ENCODE measurements around the gene SIRT6. TPM values are rescaled to one million over a fixed set of nuclear protein-coding genes. Genes with fewer than 3 reads are reported as not detected.
"Not testable (repeated sequence)": the region's sequence is repeated elsewhere in the genome, so short reads cannot be mapped to it uniquely, and the experiment has no call there.

Gene SIRT6
- total and polyA plus RNA-seq, 10 donors, result 15.9 to 39.8 (median 29.9) TPM

- intact Hi-C loops (cut with DNase I; ENCODE audit: low total_unique reads), result loop anchor here (5.0 kb wide), 1 partner anchor 151 kb away; the partner anchor contains the start of gene EEF2
- TF ChIP-seq CTCF (IDR thresholded peaks at IDR 0.05 in 8 of 11, conservative IDR thresholded peaks at IDR 0.05 in 3 of 11), result no peak
- no peak for TF ChIP-seq POLR2AphosphoS5 (IDR thresholded peaks at IDR 0.05)
- no peak for TF ChIP-seq POLR2A (IDR thresholded peaks at IDR 0.05)
- H3K36me3 ChIP-seq, result no peaks in the 10 kb centered on the region
- WGBS, 5 donors, result 76 to 94% (median 87%) methylated on average over 5 of the region's 5 CpGs
- DNase-seq, result no peak
- no peak overlapping the region for H3K4me3 ChIP-seq
- no peaks in the 10 kb centered on the region for H3K27me3 ChIP-seq (replicated peaks in 1 of 7)
- no peaks in the 10 kb centered on the region for H3K9me3 ChIP-seq
- H3K4me1 ChIP-seq, result peaks cover 6 to 17% (median 11%) of the 10 kb centered on the region in 6 donors
- no peak overlapping the region for H3K27ac ChIP-seq
Observed at GRCh38 chr19:4138445-4138844, 43.9 kb downstream of the SIRT6 start.

DNA sequence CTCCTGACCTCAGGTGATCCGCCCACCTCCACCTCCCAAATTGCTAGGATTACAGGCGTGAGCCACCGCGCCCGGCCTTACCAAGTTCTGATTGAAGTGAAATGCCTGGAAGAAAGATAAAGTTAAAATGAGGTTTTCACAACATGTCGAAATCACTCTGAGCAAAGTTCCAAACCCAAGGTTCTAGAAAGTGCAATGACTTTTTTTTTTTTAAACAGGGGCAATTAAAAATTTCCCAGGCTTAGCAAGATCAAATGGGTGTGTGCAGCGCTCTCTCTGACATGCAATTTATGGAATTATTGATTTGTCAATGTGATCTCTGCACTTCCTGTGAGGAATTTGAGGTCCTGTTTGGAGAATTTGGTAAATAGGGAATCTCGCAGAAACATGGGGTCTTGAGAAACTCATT, 45.7 kb downstream of the SIRT6 start:
- no peak for DNase-seq
- peaks cover 6 to 17% (median 11%) of the 10 kb centered on the region in 6 donors for H3K4me1 ChIP-seq
- intact Hi-C loops (cut with DNase I; ENCODE audit: low total_unique reads), result loop anchor here (5.0 kb wide), 1 partner anchor 149 kb away; the partner anchor contains the start of gene EEF2
- no peak overlapping the region for H3K4me3 ChIP-seq
- TF ChIP-seq POLR2AphosphoS5 (IDR thresholded peaks at IDR 0.05) (no peak), CTCF (IDR thresholded peaks at IDR 0.05 in 8 of 11, conservative IDR thresholded peaks at IDR 0.05 in 3 of 11) (no peak), POLR2A (IDR thresholded peaks at IDR 0.05) (no peak)
- H3K9me3 ChIP-seq, result no peaks in the 10 kb centered on the region
- 83 to 93% (median 88%) methylated on average over 8 of the region's 8 CpGs for WGBS, 5 donors
- no peaks in the 10 kb centered on the region for H3K36me3 ChIP-seq
- H3K27me3 ChIP-seq (replicated peaks in 1 of 7), result no peaks in the 10 kb centered on the region
- H3K27ac ChIP-seq, result no peak overlapping the region

DNA sequence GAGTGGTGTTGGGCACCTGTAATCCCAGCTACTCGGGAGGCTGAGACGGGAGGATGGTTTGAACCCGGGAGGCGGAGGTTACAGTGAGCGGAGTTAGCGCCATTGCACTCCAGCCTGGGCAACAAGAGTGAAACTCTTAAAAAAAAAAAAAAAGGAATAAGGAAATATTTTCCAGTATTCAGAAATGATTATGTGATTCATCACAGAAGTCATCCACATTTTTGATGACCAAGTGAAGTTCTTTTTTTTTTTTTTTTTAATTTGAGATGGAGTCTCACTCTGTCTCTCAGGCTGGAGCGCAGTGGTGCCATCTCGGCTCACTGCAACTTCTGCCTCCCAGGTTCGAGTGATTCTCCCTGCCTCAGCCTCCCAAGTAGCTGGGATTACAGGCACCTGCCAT, 47.0 kb downstream of the SIRT6 start:
- H3K4me3 ChIP-seq; H3K9me3 ChIP-seq; H3K27me3 ChIP-seq (replicated peaks in 1 of 7); H3K36me3 ChIP-seq; H3K27ac ChIP-seq; DNase-seq: not testable (repeated sequence)
- intact Hi-C loops (cut with DNase I; ENCODE audit: low total_unique reads), result loop anchor here (5.0 kb wide), 1 partner anchor 148 kb away; the partner anchor contains the start of gene EEF2
- H3K4me1 ChIP-seq, result peaks cover 6 to 11% (median 8%) of the 10 kb centered on the region in 6 donors
- 89 to 96% (median 92%) methylated on average over 9 of the region's 9 CpGs for WGBS, 5 donors

GRCh38 chr19:4134351-4134750, 48.0 kb downstream of the SIRT6 start:
- H3K27me3 ChIP-seq (replicated peaks in 1 of 7), result no peaks in the 10 kb centered on the region
- WGBS, 5 donors, result 46 to 60% (median 52%) methylated on average over 6 of the region's 6 CpGs

More at GRCh38 chr19:4134351-4134750, 48.0 kb downstream of the SIRT6 start:
- DNase-seq, result no peak
- TF ChIP-seq POLR2A (IDR thresholded peaks at IDR 0.05), result no peak
- TF ChIP-seq CTCF (IDR thresholded peaks at IDR 0.05 in 8 of 11, conservative IDR thresholded peaks at IDR 0.05 in 3 of 11), result no peak
- TF ChIP-seq POLR2AphosphoS5 (IDR thresholded peaks at IDR 0.05), result no peak
- H3K27ac ChIP-seq, result no peak overlapping the region
- H3K9me3 ChIP-seq, result no peaks in the 10 kb centered on the region
- intact Hi-C loops (cut with DNase I; ENCODE audit: low total_unique reads), result no loop called here
- H3K36me3 ChIP-seq, result no peaks in the 10 kb centered on the region
- peaks cover 0 to under 1% (median 0%) of the 10 kb centered on the region in 6 donors for H3K4me1 ChIP-seq
- H3K4me3 ChIP-seq, result no peak overlapping the region

Measured in spleen (tissue), 11 donors.